Neural crest cell (in vitro differentiated cells): Measurements from ENCODE around the gene GRK6. TPM values are rescaled to one million over a fixed set of nuclear protein-coding genes. Genes with fewer than 3 reads are reported as not detected.
"Not testable (repeated sequence)": the region's sequence is repeated elsewhere in the genome, so short reads cannot be mapped to it uniquely, and the experiment has no call there.

Experiments used
- DNase-seq: peaks from one replicate; pipeline ENCODE4 v3.0.0; 2021; ENCODE audit warnings: low read depth, mixed read lengths, low spot score
- H3K27ac Mint-ChIP-seq: one replicate; pipeline ENCODE4 v1.8.0; 2021; ENCODE audit warnings: mild to moderate bottlenecking, mixed read lengths; ENCODE audit not compliant: unreplicated experiment
- H3K27me3 Mint-ChIP-seq: 2 replicates; pipeline ENCODE4 v1.8.0; 2021; ENCODE audit warnings: low read depth, mild to moderate bottlenecking, mixed read lengths
- H3K36me3 Mint-ChIP-seq: 2 replicates; pipeline ENCODE4 v1.8.0; 2021; ENCODE audit warnings: low read depth, mild to moderate bottlenecking, mixed read lengths
- H3K4me1 Mint-ChIP-seq: 2 replicates; pipeline ENCODE4 v1.8.0; 2021; ENCODE audit warnings: mixed read lengths
- H3K4me3 Mint-ChIP-seq: one replicate; pipeline ENCODE4 v1.8.0; 2021; ENCODE audit warnings: mild to moderate bottlenecking, mixed read lengths
- H3K9me3 Mint-ChIP-seq: 2 replicates; pipeline ENCODE4 v1.8.0; 2021; ENCODE audit warnings: mixed read lengths
- CTCF ChIP-seq: fragments of 200-600 bp; sonication (generic); conservative IDR thresholded peaks from 2 replicates; pipeline ENCODE4 v1.5.0; 2021; ENCODE audit warnings: antibody characterized with exemption, mild to moderate bottlenecking
- total RNA-seq: library from RNA; stranded (reverse); gene quantifications from 2 replicates; pipeline ENCODE4 v1.2.1, GENCODE V29; 2021

Gene GRK6
- total RNA-seq, 1 donor from 2014 or later: 54.9 TPM

GRCh38 chr5:177419046-177419445, 7.4 kb upstream of the GRK6 start:
- no peak for TF ChIP-seq CTCF
- no peak for DNase-seq
- H3K27ac Mint-ChIP-seq: no peak overlapping the region
- no peaks in the 10 kb centered on the region for H3K9me3 Mint-ChIP-seq
- no peak overlapping the region for H3K4me3 Mint-ChIP-seq
- no peaks in the 10 kb centered on the region for H3K4me1 Mint-ChIP-seq
- no peaks in the 10 kb centered on the region for H3K36me3 Mint-ChIP-seq
- no peaks in the 10 kb centered on the region for H3K27me3 Mint-ChIP-seq

- H3K4me1 Mint-ChIP-seq, H3K27ac Mint-ChIP-seq, H3K36me3 Mint-ChIP-seq, H3K4me3 Mint-ChIP-seq, H3K9me3 Mint-ChIP-seq, H3K27me3 Mint-ChIP-seq, DNase-seq: not testable (repeated sequence)
Measured at GRCh38 chr5:177420472-177420871, 6.0 kb upstream of the GRK6 start.

GRCh38 chr5:177421062-177421798, 5.2 kb upstream of the GRK6 start:
- H3K27me3 Mint-ChIP-seq: peaks cover 2% of the 10 kb centered on the region
- peak overlapping the region; percentile 37 for H3K27ac Mint-ChIP-seq
- no peaks in the 10 kb centered on the region for H3K9me3 Mint-ChIP-seq
- TF ChIP-seq CTCF: no peak
- peak overlapping the region; percentile 29 for H3K4me3 Mint-ChIP-seq
- H3K36me3 Mint-ChIP-seq: no peaks in the 10 kb centered on the region
- peaks cover 12% of the 10 kb centered on the region for H3K4me1 Mint-ChIP-seq
- no peak for DNase-seq

GRCh38 chr5:177423671-177424070, 2.8 kb upstream of the GRK6 start:
- Mint-ChIP-seq H3K27me3 (peaks cover 4% of the 10 kb centered on the region), H3K36me3 (no peaks in the 10 kb centered on the region), H3K4me1 (peaks cover 22% of the 10 kb centered on the region), H3K27ac (no peak overlapping the region), H3K9me3 (no peaks in the 10 kb centered on the region), H3K4me3 (no peak overlapping the region)
- no peak for TF ChIP-seq CTCF
- no peak for DNase-seq

GRCh38 chr5:177425196-177425800, 1.2 kb upstream of the GRK6 start:
- peaks cover 31% of the 10 kb centered on the region for H3K4me1 Mint-ChIP-seq
- H3K27me3 Mint-ChIP-seq: peaks cover 4% of the 10 kb centered on the region
- H3K9me3 Mint-ChIP-seq: no peaks in the 10 kb centered on the region
- H3K4me3 Mint-ChIP-seq: peak overlapping the region; percentile 98
- no peak for TF ChIP-seq CTCF
- no peaks in the 10 kb centered on the region for H3K36me3 Mint-ChIP-seq
- DNase-seq: no peak
- H3K27ac Mint-ChIP-seq: no peak overlapping the region

- DNase-seq: peak; percentile 98
- peak overlapping the region; percentile 98 for H3K4me3 Mint-ChIP-seq
- peaks cover 31% of the 10 kb centered on the region for H3K4me1 Mint-ChIP-seq
- no peaks in the 10 kb centered on the region for H3K36me3 Mint-ChIP-seq
- TF ChIP-seq CTCF: no peak
- H3K9me3 Mint-ChIP-seq: no peaks in the 10 kb centered on the region
- H3K27me3 Mint-ChIP-seq: peaks cover 4% of the 10 kb centered on the region
- peak overlapping the region; percentile 99 for H3K27ac Mint-ChIP-seq
Measured at GRCh38 chr5:177425801-177426565, 493 bp upstream of the GRK6 start.
